HG03066 (cell line): ENCODE results near the gene CUL1.

Source experiments
- ATAC-seq: cut with Tn5 transposase; IDR thresholded peaks from one replicate; pipeline ENCODE4 v1.9.1; 2021; ENCODE audit warnings: low read depth; ENCODE audit not compliant: unreplicated experiment

Gene CUL1

DNA sequence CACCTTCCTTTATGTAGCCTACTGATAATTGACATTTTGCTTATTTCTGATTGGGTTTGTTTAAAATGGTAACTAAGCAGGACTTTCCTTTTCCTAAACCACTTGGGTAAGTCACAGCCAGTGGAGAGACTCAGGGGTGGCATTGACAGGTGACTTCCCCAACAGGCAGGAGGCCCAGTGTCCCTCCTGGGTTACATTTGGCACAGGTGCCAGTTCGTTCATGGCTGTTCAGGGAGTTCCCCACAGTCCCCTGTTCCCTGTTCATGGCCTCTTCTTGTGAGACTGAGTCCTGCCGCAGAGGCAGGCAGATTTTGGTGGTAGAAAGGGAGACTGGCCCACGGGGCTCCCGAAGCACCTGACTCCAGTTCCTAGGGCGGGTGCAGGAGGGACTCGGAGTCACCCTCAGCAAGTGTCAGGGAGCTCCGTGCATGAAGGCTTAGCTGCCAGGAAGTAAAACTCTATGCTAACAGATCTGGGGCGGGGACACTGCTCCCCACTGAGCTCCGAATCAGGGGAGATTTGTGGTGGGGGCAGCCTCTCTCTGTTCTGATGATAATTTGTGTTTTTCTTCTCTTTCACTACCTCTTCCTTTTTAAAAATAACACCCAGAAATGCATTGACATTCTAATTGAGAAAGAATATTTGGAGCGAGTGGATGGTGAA, 101.3 kb downstream of the CUL1 start:
- ATAC-seq = no peak

DNA sequence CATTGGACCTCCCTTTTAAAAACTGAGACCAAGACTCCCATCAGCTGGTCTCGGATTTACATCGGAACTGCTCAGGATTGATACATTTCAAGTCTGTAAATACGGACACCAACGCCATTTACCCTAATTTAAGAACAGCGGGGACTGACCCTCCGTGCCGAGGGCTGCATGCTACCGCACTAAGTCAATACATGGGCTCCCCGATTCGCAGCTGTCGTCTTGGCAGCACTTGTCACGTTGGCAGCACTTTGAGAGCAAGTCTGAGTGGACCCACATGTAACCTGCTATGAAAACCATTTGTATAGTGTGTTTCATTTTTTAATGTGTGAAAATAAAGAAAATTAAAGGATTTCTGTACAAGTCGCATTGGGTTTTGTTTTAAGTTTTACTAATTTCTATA, 102.0 kb downstream of the CUL1 start:
- no peak for ATAC-seq

DNA sequence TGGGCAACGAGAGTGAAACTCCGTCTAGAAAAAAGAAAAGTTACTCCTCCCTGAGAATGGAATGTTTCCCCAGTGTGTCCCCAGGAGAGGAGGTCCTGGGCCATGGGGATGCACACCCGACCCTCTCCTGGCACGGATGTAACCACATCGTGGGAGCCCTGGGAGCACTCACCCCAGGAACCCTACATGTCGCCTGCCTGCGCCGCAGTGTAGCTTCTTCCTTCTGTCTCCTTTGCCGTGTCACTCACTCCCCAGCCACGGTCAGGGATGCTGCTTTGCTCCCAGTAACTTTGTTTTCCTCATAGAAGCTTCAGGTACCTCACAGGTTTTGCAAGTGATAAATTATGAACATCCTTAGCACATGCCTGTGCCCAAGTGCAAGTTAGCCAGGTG, 103.4 kb downstream of the CUL1 start:
- no peak for ATAC-seq

DNA sequence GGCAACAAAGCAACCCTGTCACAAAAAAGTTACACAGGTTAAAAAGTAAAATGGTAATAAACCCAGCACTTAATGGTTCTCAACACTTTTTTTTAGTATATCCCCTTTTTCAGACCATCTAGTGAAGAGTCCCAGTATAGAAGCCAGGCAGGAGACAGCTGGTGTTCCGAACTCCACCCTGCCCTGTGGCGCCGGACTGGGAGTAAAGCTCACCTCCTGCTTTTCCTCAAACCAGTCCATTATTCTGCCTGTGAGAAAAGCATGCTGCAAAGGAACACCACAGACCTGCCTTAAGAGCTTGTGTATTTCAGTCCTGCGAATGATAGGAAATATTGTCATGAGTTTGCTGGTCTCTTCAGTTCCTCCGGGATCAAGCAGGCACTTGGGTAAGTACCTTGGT, 104.4 kb downstream of the CUL1 start:
- ATAC-seq = no peak

DNA sequence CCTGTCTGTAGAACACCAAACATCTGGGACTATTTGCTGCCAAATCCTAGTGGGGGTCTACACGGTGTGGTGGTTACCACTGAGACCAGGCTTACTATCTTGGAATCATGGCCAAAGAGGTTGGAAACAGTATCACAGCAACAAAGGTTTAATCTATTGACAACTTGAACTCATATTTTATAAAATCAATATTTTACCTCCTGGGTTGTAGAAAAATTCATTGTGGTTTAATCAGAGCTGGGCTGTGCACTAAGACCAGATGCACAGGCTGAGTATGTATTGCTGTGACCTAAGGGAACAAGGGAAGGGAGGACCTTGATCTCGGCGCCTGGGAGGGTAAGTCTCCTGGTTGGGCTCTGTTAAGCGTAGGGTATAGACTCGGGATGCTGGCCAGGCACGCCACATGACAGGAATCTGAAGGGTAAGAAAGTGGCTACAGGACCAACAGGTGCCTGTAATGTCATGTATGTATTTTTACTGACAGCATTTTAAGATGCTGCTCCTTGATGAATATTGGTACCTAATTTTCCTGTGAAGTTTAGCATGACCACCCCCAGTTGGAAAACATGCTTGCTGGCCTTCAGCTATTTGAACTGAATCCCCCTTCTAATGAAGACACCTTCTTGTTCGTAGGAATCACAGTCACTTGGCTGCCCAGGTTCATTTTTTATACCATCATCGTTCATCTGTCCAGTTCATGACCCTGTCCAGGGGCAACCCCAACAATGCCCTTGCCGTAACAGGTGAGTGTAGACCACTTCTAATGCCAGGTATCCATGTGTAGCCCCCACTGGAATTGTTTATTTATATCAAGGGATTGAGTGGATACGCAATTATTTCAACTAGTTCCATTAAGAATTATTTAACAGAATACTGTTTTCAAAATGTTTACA, 105.9 kb downstream of the CUL1 start:
- no peak for ATAC-seq

DNA sequence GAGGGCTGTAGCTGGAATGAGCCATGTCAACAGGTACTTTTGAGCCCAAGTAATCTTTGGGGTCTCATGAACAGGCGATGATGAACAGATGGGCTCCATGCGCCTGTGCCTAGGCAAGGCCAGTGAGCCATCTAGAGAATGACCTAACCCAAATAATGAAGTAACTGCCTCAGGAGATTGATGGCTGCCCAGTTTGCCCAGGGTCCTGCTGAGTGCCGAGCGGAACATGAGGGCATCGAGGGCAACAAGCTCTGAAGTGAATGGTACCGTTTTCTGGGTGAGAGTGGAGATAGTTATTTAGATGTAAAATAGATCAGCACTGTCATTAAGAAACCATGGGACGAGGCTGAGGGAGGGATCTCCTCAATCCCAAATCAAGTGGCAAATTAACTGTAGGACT, 107.5 kb downstream of the CUL1 start:
- no peak for ATAC-seq

DNA sequence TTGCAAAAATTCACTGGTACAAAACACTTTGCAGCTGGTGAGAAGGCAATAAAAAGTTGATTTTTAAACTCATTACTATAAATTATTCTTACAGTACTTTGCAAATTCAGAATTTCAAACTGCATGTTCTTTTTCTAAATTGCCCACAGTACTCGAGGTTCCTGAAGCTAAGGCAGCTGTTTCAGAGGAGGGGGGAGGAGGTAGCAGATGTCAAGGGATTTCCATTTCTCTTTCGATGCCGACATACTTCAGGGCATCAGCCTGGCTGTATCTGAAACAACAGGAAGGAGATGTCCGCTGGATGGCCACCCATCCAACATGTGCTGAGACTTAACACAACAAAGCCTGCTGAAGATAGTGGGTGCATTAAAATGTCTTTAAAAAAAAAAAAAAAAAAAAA, 108.7 kb downstream of the CUL1 start:
- ATAC-seq = no peak

DNA sequence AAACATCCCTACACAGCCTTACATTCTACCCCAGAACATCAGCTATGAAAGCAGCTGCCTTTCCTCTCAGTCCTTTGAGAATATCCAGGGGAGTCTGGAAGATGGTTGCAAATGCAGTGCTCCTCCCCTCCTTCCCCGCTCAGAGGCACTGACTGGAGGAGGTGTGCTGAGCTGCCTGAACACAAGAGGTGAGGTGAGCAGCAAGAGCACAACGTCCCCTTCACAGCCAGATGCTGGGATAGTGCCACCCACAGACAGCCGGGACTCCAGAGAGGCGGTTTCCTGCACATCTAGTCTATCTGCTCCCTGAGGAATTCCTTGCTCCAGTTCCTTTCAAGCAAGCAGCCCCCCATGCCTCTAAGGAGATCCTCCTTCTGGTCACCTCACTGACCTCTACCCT, 111.2 kb downstream of the CUL1 start:
- ATAC-seq = no peak

DNA sequence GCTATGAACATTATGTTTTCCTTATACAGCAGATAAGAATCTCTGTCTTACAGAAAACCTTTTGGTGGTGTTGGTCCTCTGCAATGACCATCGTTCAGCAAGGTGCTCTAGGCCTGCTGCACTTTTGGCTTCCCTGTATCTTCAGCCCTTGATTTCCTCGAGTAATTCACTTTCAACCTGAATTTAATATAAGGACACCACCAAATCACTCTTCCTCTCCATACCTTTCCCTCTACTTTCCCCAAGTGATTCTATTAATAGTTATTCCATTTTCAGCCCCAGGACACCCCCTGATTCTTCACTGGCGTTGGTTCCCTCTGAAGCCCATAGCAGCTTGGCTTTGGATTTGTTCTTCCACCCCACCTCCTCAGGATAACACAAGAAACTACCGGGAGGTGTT, 113.2 kb downstream of the CUL1 start:
- no peak for ATAC-seq

DNA sequence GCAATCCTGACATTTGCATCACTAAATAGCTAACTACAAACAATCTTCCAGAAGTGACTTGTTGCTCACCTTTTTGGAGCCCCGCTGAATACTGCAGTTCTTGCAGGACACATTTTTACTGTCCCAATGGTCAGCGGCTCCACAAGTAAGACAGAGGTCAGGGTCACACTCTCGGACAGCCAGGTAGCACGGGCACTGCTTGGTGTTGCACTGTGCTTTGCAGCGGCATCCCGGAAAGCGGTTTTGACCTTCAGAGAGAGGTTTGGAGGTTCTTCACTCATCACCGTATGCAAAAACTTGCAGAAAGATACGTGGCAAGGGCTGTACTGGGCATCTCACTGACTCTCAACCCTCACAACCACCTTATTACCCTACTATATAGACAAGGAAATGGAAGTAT, 115.2 kb downstream of the CUL1 start:
- ATAC-seq = no peak

DNA sequence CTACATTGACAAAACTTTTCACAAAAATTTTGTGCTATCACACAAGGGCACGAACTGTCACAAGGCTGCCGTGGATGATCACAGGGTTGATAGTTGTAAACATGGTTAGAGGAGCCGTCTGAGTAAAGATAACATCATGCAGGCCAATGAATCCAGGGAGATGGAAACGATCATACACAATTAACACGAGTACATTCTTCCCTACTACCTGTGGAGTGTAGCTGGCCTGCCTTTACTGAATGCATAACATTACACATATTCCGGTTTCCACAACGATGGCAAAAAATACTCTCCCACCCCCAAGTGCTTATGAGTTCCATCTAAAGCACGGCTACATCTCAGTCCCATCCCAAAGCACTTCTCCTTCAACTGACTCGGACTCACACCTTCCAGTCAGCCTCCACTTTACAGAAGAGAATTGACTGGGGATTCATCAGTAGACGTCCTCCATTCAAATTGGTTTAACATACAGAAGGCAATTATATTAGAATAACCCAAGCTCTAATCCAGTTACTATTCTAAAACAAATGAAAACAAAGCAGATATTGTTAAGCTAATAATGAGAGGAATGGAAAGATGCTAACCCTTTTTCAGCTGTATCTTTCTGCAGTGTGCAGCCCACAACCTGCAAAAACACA, 116.3 kb downstream of the CUL1 start:
- no peak for ATAC-seq

DNA sequence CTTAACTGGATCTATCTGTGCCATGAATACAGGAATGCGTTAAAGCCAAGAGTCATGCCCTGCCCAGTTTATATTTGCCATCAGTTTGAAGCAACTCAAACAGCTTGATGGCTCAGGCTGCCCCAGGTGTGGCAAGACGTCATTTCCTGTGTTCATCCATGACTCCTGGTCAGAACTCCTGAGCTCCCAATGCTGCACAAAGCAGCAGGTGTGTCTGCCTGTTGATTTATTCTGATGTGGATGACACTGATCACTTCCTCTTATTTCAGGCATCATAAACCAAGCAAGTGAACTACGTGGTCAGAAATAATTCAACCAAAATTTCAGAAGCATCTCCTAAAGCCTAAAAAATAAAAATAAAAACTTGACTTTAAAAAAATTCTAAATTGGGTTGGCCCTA, 116.9 kb downstream of the CUL1 start:
- no peak for ATAC-seq

DNA sequence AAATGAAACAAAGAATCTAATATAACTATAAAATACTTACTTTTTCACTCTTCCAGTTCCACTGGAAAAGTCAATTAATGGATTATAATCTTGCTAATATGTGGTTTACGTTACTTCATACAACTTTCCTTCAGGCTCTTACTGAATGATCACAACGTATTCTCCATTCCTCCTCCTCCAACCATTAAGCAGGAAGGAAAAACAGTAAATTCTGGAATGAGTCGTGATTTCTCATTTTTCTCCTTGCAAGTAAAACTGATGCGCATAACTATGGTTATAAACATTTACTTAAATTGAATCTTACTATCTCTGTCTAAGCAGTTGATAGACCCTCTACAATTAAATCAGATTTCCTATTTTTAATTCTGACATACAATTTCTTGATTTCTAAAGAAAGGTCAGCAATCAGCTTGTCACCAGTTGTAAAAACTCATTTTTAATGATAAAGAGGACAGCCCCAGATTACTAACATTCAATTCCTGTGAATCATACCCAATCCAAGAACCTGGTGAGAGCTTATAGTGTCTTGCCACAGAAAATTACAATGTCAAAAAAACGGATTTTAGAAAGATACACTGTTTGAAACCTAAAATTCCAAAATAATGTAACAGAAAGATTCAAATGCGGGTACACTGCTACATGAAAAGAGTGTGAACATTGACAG, 121.1 kb downstream of the CUL1 start:
- ATAC-seq = no peak

DNA sequence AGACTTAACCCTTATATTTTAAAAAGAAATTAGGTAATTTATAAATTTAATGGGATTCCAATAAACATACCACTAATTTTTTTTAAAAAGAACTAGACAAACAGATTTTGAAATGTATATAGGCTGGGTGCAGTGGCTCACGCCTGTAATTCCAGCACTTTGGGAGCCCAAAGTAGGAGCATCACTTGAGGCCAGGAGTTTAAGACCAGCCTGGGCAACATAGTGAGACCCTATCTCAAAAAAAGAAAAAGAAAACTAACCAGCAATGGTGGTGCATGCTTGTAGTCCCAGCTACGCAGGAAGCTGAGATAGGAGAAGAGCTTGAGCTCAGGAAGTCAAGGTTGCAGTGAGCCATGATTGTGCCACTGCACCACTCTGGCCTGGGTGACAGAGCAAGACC, 122.7 kb downstream of the CUL1 start:
- ATAC-seq = no peak

DNA sequence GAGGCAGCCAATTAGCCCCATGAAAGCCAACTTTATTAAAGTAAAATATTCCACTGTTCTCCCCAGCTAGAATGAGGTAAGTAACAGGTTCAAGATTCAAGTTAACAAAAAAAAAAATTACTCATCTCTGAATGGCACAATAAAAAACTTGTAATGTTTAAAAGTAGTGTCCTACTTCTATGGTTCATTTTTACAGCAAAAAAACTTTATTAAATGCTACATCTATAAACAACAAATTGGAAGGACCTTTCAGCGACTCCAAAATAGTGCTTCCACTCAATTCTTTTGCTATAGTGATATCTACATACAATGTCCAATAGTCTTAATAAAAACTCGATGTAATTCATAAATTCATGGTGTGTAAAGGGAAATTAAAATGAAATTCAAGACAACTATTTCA, 126.2 kb downstream of the CUL1 start:
- ATAC-seq = no peak

DNA sequence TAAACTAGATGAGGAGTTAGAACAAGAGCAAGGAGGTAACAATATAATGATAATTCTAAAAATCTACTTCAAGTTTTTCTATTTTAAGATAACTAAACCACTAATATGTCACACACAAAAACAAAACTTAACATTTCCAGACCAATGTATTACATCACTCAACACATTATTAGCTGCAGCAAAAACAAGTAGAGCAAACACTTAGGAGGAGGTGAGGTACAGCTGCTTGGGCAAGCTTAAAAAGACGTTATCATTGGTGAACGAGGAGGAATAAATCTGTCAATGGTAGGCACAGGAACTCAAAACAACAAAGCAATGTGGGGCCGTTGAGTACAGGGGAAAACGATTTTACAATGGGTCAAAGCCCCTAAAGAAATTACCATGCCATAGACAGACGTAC, 126.6 kb downstream of the CUL1 start:
- no peak for ATAC-seq

DNA sequence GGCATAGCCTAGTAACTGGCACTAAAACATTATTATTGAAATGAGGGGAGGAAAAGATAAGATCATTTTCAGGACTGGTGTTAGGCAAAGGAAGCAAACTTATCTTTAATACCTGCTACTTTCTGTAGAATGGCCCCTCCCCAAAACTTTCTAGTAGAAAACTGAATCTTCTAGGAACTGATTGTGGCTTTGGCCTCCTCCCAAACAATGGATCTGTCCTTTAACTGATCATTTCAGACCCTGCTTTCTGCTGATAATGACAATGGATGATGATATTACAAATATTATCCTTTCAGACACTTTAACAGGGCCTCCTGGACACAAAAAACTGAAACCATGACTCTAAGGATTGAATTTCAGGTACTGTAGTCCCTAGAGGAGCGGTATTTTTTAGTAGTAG, 130.3 kb downstream of the CUL1 start:
- no peak for ATAC-seq

DNA sequence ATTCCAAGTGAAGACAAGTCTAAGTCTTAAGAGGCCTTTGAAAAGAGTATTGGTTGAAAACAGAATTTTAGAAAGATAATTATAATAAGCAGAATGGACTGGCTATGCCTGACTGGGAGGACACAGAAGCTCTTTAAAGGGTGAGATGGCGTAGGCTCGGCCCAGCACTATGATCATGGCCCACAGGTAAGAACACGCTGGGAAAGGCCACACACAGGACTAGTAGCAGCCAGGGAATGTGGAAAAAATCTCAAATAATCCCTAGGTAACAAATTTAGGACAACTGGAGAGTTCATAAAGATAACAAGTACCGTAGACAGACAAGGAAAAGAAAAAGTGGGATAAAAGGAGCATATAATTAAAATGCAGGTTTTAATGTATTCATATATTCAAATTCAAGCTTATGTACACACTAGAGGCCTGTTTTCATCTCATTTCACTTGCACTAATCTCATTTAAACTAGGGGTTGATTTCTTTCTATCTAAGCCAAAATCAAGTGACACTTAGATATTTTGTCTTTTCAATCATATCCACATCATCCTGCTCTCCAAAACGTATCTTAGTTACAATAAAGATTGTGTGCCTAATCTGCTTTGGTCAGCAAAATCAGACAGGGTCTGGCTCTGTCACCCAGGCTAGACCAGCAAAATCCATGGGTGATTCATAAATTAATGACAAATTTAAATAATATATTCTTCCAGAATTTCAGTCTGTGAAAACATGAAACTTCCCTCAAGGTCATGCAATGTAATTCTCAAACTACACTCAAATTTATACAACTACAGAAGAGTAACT, 132.4 kb downstream of the CUL1 start:
- ATAC-seq = no peak

DNA sequence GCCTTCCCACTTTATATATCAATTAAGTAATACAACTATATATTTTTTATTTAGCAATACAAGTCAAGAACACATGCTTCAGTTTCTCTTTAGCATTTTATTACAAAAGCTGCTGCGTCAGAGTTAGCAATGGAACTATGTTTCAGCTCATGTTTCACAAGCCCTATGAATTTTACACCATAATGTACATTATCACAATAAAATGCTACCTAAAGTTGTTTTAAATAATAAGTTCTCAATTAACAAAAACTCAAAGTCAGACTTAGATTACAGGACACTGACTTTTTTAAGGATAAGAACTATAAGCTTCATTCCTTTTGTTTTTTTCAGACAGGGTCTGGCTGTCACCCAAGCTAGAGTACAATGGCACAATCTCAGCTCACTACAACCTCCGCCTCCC, 133.1 kb downstream of the CUL1 start:
- no peak for ATAC-seq

DNA sequence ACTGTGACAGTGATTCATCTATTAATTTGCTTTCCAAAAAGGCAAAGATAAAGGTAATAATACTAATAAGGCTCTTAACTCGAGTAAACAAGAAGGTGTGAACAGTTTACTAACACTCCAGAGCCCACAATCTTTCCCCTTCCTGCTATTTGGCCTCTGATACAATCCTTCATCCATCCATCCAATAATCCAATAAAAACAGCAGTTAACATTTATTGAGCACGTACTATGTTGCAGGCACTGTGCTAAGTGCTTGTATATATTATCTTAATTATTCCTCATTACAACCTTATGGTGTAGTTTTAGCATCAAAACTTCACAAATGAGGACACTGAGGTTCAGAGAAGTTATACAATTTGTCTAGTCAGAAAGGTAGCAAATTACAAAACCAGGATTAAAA, 135.9 kb downstream of the CUL1 start:
- ATAC-seq = no peak
